ENCODE data around the gene TOM1. TPM values are rescaled to one million over a fixed set of nuclear protein-coding genes. Genes with fewer than 3 reads are reported as not detected.
"Not testable (repeated sequence)": the region's sequence is repeated elsewhere in the genome, so short reads cannot be mapped to it uniquely, and the experiment has no call there.

The TOM1 gene
- total RNA-seq, 1 donor from 2014 or later: 62.5 TPM

DNA sequence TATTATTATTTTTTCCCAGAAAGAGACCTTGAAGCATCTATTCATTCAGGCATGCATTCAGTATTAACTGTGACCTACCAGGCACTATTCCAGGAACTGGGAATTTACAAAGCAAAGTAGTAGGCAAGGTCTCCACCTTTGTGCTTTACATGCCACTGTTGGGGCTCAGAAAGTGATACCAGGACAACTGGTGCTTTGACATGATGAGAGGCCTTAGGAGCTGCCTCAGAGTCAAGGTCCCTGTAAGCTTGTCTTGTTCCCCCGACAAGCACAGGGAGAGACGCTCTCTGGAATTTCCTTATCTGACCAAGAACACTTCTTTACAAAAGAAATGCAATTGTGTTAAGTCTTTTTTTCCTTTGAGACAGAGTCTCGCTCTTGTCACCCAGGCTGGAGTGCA, 78.9 kb downstream of the TOM1 start:
- intact Hi-C loops (cut with DNase I): no loop called here
- ATAC-seq: no peak

DNA sequence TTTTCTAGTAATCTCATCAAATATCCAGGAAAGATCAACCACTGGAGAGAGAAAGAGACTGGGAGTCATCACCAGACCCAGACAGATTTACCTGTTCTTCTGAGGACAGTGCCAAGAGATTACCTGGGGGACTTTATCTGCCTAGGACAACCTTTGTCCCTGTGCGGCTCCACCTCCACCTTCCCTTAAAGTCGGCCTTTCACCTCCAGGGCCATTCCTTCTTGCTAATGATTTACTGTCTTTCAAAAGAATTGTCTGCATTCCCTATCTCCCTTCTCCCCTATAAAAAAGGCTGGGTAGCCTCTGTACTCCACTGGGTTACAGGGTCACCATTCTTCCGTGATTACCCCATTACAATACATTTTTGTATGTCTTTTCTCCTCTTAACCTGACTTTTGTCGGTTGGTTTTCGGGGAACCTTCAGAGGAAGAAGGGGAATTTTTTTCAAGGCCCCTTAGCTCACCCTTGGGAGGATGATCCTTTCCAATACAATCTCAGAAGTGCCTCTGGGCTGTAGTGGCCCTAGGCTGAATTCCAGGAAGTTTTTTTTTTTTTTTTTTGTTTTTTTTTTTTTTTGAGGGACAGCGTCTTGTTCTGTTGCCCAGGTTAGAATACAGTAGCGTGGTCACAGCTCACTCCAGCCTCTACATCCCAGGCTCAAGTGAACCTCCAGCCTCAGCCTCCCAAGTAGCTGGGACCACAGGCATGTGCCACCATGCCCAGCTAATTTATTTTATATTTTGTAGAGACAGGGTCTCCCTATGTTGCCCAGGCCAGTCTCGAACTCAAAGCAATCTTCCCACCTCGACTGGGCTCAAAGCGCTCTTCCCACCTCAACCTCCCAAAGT, 79.7 kb downstream of the TOM1 start:
- intact Hi-C loops (cut with DNase I): no loop called here
- DNase-seq (ENCODE audit: missing footprints) (no peak), ATAC-seq (no peak)

More for the DNA sequence above, 78.9 kb downstream of the TOM1 start:
- DNase-seq (ENCODE audit: missing footprints): no peak

- intact Hi-C loops (cut with DNase I): no loop called here
- ATAC-seq (no peak), DNase-seq (ENCODE audit: missing footprints) (no peak)
These were observed 80.3 kb downstream of the TOM1 start for GRCh38 chr22:35380013-35380412.

DNA sequence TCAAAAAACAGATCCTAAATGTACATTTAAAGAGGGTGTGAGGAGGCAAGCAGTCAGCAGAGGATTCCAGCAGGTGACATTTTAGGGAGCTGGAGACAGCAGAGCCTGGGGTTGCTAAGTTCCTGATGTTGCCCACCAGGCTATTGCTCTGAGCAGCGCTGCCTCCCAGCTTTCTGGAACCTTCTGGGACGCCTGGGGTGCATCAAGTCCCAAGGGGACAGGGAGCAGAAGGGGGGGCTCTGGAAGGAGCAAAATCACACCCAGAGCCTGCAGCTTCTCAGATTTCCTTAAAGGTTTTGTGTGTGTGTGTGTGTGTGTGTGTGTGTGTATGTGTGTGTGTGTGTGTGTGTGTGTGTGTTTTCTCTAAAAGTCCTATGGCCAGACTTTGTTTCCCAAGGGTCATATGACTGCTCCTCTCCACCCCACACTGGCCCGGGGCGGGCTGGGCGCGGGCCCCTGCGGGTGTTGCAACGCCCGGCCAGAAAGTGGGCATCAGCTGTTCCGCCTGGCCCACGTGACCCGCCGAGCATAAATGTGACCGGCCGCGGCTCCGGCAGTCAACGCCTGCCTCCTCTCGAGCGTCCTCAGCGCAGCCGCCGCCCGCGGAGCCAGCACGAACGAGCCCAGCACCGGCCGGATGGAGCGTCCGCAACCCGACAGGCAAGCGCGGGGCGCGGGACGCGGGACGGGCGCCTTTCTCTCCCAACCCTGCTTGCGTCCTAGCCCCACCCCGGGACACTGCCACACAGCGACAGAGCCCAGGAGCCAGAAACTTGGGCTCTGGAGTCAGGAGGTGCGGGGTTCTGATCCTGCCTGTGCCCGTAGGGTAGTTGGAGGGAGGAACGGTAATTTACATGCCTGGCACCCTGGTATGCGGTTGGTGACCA, 81.1 kb downstream of the TOM1 start, which contains the start of gene HMOX1:
TSS of gene HMOX1 (plus strand) at position 560 of the 887 bp plus-strand sequence. CDS start at position 638, 78 bp downstream.
- intact Hi-C loops (cut with DNase I): no loop called here
- ATAC-seq: peak; percentile 91
- peak; percentile 97 for DNase-seq (ENCODE audit: missing footprints)

DNA sequence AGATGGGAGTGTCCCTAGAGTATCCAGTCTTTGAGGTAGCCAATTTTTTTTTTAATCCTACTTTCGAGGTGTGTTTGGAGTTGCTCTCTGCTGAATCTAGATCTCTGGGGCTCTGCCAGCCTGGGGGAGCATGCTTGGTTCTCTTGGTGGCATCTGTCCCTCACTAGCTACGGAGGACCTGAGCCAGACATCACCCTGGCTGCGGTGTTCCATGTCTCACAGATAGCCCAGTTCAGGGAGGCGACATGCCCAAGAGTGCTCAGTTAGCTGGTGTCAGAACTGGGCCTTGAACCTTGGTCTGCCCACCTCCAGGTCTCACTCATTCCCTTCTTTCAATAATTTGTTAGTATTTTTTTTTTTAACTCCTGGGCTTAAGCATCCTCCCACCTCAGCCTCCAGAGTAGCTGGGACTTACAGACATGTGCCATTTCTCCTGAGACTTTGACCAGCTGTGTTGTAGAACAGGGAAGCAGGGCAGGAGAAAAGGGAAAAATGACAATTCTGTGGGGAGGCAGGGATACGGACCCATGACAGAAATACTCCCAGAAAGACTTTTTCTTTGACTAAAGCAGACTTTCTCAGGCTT, 81.8 kb downstream of the TOM1 start:
- no peak for ATAC-seq
- no peak for DNase-seq (ENCODE audit: missing footprints)
- intact Hi-C loops (cut with DNase I): no loop called here

DNA sequence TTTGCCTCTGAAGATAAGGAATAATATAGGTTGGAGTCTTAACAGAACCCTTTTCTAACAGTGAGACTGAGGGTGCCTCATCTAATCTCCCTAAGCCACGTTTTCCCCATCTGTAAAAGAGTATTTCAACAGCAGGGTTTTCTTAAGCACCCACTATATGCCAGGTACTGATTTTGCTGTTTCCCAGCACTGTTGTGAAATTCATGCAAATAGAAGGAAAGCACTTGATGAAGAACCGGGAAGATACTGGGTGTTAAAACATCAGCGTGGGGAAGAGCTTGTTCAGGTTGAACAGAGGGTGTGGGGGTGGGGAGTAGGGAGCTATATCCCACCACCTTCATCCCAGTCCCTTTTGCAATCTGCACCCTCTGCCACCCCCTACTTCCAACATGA, 84.0 kb downstream of the TOM1 start:
- DNase-seq (ENCODE audit: missing footprints) (no peak), ATAC-seq (no peak)
- intact Hi-C loops (cut with DNase I): no loop called here

DNA sequence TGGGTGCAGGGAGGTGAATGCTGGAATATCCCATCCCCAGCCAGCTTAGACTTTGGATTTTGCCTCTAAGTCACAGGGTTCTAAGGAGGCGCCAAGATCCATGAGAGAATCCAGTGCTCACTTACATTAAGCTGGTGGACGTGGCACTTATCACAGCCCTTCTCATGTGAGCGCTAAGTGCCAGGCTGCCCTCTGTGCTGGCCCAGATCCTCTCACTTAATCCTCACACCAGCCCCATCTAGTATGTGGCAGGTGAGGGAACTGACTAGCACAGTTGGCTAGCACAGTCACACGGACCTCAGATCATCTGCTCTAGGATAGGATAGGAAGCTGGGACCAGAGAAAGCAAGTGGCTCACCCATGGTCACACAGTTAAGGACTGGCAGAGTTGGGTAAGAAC, 84.8 kb downstream of the TOM1 start:
- intact Hi-C loops (cut with DNase I): no loop called here
- no peak for ATAC-seq
- no peak for DNase-seq (ENCODE audit: missing footprints)

DNA sequence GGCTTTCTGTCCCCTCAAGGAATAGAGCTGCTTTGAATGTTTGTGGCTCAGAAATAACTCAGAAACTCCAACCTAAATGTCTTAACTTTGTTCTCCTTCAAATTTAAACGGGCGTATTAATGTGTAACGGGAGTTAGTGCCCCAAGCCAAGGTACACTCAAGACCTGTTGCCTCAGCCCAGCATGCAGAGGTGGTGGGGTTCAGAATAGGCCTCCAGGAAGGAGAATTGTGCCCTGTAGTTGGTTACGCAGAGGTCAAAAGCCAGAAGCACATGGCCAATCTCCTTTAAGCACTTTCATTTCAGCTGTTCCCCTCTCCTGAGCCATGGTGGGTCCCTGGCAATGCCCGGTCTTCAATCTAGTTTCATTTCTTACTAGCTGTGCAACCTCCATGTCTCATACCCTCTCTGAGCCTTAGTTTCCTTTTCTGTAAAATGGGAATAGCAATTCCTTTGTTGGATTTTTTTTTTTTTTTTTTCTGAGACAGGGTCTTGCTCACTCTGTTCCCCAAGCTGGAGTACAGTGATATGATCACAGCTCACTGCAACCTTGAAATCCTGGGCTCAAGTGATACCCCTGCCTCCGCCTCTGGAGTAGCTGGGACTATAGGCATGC, 85.4 kb downstream of the TOM1 start:
- ATAC-seq: no peak
- no peak for DNase-seq (ENCODE audit: missing footprints)
- intact Hi-C loops (cut with DNase I): no loop called here

DNA sequence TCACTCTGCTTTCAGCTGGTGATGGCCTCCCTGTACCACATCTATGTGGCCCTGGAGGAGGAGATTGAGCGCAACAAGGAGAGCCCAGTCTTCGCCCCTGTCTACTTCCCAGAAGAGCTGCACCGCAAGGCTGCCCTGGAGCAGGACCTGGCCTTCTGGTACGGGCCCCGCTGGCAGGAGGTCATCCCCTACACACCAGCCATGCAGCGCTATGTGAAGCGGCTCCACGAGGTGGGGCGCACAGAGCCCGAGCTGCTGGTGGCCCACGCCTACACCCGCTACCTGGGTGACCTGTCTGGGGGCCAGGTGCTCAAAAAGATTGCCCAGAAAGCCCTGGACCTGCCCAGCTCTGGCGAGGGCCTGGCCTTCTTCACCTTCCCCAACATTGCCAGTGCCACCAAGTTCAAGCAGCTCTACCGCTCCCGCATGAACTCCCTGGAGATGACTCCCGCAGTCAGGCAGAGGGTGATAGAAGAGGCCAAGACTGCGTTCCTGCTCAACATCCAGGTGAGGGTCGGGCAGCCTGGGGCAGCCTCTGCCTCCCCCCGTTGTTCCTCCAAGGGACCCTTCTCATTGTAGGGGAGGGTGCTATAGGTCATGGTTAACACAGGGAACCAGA, 87.1 kb downstream of the TOM1 start:
- intact Hi-C loops (cut with DNase I): no loop called here
- no peak for ATAC-seq
- DNase-seq (ENCODE audit: missing footprints): no peak

DNA sequence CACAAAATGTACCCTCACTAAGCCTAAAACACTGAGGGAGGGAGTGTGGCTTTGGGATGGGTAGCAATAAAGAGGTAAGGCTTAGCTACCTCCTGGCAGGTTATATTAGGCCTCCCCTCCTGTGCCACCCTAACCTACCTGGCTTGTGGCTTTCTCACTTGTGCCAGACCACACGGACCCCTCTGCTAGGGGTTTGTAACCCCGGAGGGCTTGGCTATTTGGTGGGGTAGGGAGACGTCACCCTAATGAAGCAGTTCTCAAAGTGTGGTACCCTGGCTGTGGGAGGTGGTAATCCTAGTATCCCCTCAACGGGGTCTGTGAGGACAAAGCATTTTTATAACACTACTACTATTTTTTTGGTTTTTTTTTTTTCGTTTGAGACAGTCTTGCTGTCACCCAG, 91.2 kb downstream of the TOM1 start:
- ATAC-seq: no peak

DNA sequence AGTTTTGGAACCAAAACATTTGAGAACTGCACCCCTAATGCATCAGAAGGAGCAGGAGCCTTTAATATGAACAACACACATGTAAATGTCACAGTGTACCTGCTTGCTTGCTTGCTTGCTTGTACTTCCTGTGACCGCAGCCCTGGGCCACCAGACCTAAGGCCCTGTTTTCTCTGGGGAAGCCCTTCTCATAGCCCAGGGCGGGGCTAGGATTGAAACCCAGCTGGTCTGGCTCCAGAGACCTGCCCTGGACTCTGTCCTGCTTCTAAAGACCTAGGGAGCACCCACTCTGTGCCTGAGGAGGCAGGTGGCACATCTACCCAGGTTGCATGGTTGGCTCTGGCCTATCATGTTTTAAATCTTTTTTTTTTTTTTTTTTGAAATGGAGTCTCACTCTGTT, 92.7 kb downstream of the TOM1 start:
- ATAC-seq (no peak), DNase-seq (ENCODE audit: missing footprints) (no peak)
- intact Hi-C loops (cut with DNase I): no loop called here

More for the DNA sequence above, 91.2 kb downstream of the TOM1 start:
- intact Hi-C loops (cut with DNase I): no loop called here
- DNase-seq (ENCODE audit: missing footprints): no peak

DNA sequence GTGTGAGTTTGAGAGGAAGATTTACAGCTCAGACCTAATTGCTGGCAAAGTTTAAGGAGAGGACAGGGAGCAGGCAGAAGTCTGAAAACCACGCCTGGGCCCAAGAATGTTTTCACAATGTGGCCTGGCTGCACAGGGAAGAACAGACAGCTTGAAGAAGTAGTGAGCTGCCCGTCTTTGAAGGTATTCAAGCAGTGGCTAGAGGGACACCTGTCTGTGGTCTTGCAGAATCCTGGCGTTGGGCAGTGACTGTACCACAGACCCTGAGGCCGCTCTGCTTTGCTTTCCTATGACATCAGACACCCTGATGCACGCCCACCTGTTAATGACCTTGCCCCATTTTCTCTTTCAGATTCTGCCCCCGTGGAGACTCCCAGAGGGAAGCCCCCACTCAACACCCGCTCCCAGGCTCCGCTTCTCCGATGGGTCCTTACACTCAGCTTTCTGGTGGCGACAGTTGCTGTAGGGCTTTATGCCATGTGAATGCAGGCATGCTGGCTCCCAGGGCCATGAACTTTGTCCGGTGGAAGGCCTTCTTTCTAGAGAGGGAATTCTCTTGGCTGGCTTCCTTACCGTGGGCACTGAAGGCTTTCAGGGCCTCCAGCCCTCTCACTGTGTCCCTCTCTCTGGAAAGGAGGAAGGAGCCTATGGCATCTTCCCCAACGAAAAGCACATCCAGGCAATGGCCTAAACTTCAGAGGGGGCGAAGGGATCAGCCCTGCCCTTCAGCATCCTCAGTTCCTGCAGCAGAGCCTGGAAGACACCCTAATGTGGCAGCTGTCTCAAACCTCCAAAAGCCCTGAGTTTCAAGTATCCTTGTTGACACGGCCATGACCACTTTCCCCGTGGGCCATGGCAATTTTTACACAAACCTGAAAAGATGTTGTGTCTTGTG, 93.7 kb downstream of the TOM1 start:
- ATAC-seq: no peak
- intact Hi-C loops (cut with DNase I): no loop called here
- DNase-seq (ENCODE audit: missing footprints): no peak

- intact Hi-C loops (cut with DNase I): no loop called here
- ATAC-seq (no peak), DNase-seq (ENCODE audit: missing footprints) (no peak)
These were observed 94.3 kb downstream of the TOM1 start for GRCh38 chr22:35394011-35394312.

DNA sequence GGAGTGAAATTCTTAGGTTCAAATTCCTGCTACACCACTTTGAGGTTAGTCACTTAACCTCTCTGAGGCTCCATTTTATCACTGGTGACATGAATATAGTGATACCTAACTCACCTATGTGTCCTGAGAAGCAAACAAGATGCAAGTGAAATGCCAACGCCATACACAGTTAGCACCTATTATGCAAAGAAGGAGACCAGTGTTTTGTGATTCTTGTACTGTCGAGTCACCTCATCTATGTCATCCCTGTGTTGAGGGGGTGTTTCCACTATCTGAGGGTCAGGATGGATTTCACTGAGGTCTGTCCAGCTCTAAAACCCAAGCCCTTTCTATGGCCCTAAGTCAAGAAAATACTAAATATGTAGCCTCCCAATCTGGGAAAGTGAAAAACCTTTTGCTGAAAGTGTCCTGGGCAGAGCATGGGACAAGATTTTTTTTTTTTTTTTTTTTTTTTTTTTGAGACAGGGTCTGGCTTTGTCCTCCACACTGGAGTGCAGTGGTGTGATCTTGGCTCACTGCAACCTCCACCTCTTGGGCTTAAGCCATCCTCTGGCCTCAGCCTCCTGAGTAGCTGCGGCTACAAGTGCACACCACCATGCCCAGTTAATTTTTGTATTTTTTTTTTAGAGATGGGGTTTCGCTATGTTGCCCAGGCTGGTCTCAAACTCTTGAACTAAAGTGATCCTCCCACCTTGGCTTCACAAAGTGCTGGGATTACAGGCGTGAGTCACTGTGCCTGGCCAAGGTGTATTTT, 95.3 kb downstream of the TOM1 start:
- no peak for ATAC-seq
- intact Hi-C loops (cut with DNase I): no loop called here
- no peak for DNase-seq (ENCODE audit: missing footprints)

DNA sequence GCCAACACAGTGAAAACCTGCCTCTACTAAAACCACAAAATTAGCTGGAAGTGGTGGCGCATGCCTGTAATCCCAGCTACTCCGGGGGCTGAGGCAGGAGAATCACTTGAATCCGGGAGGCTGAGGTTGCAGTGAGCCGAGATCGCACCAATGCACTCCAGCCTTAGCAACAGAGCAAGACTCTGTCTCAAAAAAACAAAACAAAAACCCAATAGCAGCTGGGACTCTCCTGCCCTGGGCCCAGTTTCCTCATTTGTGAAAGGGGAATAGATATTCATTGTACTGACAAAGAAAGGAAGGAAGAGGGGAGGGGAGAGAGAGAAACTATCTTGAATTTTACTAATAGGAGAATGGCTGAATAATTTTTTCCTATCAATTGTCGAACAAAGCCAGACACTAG, 96.9 kb downstream of the TOM1 start:
- ATAC-seq; DNase-seq (ENCODE audit: missing footprints); intact Hi-C loops (cut with DNase I): not testable (repeated sequence)

DNA sequence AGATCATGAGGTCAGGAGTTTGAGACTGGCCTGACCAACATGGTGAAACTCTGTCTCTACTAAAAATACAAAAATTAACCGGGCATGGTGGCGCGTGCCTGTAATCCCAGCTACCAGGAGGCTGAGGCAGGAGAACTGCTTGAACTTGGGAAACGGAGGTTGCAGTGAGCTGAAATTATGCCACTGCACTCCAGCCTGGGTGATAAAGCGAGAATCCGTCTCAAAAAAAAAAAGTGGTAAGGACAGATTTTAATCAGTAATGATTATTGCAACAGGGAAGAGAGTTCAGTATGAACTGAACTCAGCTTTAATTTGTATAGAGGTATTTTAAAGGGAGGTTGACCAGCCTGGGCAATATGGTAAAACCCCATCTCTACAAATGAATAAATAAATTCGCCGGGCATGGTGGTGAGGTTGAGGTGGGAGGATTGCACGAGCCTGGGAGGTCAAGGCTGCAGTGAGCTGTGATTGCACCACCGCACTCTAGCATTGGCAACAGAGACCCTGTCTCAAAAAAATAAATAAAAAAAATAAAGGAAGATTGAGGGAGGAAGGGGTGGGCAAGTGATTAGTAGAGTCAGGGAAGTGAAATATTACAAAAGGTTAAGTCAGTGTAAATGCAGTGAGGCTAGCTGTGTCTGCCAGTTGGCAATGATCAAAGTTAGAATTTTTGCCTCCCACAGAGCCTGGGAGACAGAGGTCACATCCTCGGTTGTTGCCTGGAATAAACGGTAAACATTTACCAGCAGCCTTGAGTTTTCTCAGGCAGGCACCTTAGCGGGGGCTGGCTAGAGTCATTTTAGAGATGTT, 97.6 kb downstream of the TOM1 start:
- intact Hi-C loops (cut with DNase I): no loop called here
- ATAC-seq: no peak
- DNase-seq (ENCODE audit: missing footprints): no peak

All from Right ventricle myocardium inferior (tissue), 1 donor.